Measurements from ENCODE around the gene NCOR1.

Gene NCOR1

DNA sequence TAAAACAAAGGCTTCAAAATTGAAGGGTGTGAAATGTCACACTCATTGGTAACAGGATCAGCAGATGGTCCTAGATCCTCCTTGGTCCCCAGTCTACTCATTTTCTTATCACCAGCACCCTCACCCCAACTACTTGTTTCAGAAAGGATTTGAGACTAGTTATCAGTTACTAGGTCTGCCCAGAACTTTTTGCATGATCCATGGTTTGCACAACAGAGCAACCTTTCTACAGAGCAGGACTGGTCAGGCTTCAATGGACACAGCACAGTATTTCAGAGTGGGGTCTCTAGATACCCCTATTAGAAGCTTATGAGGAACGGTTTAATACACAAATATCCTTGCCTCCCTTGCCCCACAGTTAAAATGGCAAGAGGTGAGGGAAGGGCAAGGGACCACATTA is 190.1 kb downstream of the NCOR1 start:
- DNase-seq = no peak

DNA sequence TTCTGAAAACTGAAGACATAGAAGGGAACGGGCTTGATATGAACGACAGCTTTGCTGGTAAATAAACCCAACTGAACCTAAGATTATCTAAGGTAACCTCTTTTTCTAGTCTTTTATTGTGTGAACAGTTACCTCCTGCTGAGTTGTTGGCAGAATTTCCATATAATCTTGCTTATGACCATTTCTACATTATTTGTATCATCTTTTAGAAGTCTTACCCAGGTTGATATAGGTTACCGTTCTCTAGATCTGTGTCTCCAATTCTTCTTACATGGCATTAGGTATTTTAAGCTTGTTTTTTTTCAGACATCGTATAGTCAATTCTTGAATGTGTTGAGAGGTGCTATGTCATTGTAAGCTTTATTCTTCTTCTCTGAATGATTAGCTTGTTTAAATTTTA is 191.5 kb downstream of the NCOR1 start:
- no peak for DNase-seq

DNA sequence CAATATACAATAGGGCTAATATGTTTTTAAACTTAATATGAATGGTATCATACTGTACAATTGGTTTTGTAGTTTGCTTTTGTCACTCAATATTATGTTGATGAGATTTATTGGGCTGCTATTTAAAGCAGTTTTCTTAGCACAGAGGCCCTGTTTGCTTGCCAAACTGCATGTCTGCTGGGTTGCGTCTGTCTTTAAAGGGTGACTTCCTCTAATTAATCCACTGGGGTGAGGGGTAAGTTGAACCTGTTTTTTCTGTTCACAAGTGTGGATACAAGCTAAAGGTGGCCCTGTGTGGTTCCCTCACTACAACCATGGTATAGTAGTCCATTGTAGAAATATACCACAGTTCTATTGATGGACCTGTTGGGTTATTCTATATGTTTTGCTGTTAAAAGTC is 196.0 kb downstream of the NCOR1 start:
- no peak for DNase-seq

DNA sequence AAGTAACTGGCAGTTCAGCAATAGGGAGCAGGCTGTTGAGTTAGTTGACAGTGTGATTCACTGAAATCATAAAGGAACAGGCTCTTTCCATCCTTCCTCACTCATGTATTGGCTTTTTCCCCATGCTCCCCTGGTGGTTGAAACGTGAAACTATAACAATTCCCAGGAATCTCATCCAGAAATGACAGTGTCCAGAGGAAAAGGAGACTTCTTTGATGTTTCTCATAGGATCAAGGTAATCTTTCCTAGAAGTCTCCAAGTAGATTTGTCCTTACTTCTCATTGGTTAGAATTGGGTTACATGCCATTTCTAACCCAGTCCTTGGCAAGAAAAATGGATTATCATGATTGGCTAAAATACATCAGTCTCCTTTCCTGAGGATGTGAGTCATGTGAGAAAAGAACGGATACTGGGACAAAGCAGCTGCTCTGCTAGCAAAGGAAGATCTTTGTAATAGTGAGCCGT is 201.4 kb downstream of the NCOR1 start:
- no peak for DNase-seq

DNA sequence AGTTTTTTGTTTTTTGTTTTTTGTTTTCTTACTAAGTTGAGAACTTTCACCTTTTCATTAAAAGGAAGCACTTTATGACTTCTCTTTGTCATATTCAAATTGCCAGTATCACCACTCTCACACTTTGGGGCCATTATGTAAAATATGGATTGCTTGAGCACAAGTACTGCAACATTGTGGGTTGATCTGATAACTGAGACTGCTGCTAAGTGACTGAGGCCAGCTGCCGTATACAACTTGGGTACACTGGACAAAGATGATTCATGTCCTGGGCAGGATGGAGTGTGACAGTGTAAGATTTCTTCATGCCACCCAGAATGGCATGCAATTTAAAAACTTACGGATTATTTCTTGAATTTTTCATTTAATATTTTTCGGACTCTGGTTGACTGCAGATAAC is 207.9 kb downstream of the NCOR1 start:
- DNase-seq = peak in 1 of 5 experiments; percentile 68

DNA sequence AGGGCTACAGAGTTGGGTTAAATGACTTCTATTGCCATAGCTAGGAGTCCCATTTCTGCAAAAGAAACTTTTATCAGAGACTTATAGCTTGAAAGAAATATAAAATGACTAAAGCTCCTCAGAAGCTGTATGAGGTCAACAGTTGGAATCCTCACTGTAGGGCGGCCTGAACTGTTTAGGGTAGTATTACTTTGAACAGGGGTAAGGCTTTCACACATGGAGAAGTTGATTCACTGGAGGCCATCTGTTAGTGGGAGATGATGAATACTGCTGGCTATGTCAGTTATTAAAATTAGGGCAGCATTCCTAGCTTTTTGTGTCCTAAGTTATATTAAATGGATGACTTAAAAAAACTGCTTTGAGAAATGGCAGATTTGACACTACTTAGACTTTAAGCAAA is 209.7 kb downstream of the NCOR1 start:
- DNase-seq = no peak

DNA sequence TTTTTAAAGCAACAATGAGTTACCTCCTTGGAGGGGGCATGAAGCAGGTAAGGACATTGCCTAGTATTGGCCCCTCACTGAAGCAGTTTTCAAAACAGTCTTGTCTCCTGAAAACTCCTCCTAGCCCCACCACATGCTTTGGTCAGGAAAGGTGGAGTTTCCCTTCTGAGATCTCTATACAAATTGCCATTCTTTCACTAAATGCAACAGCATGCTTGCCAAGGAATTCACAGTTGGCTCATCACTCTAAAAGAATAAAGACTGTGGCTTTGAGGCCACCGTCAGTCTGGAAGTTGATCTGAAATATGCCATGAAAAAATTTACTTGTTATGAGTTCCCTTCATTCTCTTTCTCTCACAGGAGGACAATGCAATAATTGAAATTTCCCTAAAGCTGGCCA is 211.5 kb downstream of the NCOR1 start:
- no peak for DNase-seq

DNA sequence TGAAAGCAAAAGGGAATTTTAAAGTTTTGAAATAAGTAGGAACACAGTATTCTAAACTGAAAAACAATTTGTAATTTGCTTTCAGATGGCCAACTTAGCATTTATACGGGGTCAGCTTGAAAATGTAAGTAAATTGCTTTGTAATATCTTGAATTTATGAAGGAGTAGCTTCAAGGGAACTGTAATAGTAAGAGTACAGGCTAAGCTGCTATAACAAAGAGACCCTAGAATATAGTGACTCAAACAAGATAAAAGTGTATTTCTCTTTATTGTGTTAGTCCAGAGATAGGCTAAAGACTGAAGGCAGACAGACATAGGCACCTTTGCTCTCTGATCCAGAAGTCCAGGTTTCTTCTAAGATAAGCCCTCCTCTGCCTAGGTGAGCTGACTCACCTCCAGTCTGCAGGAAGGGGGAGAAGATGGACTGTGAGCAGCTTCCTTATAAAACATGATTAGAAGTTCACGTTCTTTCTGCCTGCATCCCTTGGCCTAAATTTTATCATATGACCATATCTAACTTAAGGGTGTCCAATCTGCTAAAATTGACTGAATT is 212.6 kb downstream of the NCOR1 start:
- DNase-seq = no peak

DNA sequence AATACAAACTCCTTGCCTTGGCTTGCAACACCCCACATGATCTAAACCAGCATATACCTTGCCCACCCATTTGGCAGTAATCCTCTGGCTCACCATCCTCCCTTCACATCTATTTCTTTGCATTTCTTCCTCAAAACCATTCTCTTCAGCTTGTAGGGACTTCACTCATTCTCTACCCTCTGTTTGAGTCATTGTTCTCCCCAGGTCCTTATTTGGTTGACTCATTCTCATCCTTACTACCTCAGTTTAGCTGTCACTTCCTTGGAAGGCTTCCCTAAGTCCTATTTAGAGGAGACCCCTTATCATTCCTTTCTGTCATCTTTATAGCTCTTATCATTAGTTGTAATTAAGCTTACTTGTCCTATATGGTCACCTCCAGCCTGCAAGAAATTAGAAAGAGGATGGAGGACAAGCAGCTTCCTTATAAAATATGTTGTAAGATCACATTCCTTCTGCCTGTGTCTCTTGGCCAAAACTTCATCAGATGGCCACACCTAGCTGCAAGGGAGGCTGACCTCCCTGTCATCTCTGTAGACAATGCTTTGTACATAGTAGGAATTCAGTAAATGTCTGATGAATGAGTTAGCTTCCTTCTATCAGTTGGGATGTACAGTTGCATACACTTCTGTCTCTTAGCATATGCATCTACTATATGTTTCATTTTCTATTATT is 214.0 kb downstream of the NCOR1 start:
- DNase-seq = peak in 1 of 5 experiments; percentile 29

DNA sequence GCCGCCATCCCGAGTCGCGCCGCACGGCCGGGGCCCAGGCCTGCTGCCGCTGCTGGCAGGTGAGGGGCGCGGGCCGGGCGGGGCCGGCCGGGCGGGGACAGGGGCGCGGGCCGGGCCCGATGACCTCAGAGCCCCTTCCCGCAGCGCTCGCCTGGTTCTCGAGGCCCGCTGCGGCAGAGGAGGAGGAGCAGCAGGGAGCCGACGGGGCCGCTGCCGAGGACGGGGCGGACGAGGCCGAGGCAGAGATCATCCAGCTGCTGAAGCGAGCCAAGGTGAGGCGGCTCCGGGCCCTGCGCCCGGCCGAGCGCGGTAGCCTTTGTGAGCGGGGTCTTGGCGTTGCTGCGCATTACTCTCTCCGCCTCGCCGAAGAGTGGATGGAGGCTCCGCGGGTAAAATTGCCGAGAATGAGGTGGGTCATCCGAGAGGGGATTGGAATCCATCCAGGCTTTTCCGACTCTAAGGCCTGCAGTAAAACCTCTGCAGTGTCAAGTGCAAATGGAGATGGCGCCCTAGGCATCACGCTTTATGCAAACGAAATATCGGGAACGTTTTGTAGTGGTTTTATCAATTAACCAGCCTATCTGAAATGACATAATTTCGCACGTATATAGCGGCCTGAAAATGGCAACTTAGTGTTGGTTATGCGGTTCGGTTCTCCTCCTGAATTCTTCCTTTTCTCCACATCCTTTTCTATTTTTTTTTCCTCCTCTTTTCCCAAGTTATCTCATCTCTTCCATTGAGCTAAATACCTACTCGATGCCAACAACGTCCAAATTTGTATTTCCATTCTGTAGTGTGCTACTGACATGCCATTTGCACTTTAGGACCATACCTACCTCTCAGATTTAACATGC is 215.1 kb downstream of the NCOR1 start:
- peak in 1 of 5 experiments; percentile 68 for DNase-seq

DNA sequence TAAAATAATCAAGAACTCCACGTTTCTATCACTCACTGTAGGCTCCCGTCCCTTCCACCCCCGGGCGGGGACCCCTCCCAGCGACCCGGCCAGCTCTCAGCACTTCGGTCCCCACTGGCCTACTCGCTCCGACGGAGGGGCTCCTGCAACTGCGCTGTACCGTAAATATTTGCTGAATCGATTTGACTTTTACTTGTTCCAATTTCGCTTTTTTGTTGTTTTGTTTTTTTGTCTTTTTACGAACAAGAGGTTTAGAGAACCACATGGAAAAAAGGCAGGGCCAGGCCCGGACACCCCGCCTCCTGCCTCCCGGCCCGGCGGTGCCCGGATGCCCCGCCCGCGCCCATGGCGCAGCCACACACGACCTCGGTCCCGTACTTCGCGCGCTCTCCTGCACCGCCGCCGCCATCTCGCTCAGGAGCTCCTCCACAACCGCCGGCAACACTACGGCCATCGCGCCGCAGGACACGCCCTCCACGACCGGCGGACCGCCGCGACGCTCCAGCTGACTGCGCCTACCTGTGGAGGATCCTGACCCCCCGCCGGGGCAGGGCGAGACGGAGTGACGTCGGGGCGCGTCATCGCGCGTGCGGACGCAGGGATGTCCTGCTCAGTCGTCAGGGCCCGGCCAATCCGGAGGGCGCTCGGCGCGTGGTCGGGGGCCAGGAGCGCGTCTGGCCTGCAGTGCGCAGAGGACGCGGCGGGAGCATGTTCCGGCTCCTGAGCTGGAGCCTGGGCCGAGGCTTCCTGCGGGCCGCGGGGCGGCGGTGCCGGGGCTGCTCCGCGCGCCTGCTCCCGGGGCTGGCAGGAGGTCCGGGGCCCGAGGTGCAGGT is 216.0 kb downstream of the NCOR1 start, which contains the start of the genes TTC19 and ZSWIM7:
Gene TTC19 (plus strand): TSS at position 684 of the 833 bp plus-strand sequence. CDS start 25 bp downstream, at position 709.
Gene ZSWIM7 (minus strand): TSS at position 564 of the 833 bp plus-strand sequence. CDS start 110 bp downstream, at position 454.
- peak; percentile 74 to 96 (median 90) for DNase-seq

DNA sequence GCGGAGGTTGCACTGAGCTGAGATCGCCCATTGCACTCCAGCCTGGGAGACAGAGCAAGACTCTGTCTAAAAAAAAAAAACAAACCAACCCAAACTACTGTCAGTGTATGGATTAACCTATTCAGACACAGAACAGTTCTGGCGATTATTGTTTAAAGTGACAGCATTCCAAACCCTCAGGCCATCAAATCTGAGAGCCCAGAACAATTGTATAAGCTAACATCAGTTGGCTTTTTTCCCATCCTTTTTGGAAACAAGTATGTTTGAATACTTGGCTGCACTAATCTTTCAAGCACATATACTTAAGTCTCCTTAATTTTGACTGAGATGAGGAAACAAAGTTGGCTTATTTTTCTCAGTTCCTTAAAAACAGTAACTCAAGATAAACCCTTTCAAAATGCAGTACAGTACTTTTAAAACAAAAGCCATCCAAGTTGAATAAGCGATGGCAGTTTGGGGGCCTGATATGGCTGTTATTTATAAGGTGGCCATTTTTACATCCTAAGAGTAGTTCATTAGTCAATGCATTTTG is 217.2 kb downstream of the NCOR1 start:
- DNase-seq = no peak

DNA sequence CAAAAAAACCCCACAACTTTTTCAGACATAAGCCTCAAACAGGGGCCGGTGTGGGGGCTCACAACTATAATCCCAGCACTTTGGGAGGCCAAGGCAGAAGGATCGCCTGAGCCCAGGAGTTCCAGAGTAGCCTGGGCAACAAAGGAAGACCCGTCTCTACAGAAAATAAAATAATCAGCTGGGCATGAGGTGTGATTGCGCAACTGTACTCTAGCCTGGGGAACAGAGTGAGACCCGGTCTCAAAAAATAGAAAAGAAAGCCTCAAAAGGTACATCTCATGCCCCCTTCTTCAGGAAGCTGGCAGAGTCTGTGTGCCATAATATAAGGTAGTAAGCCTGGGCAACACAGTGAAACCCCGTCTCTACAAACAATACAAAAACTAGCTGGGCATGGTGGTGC is 219.0 kb downstream of the NCOR1 start:
- no peak for DNase-seq

DNA sequence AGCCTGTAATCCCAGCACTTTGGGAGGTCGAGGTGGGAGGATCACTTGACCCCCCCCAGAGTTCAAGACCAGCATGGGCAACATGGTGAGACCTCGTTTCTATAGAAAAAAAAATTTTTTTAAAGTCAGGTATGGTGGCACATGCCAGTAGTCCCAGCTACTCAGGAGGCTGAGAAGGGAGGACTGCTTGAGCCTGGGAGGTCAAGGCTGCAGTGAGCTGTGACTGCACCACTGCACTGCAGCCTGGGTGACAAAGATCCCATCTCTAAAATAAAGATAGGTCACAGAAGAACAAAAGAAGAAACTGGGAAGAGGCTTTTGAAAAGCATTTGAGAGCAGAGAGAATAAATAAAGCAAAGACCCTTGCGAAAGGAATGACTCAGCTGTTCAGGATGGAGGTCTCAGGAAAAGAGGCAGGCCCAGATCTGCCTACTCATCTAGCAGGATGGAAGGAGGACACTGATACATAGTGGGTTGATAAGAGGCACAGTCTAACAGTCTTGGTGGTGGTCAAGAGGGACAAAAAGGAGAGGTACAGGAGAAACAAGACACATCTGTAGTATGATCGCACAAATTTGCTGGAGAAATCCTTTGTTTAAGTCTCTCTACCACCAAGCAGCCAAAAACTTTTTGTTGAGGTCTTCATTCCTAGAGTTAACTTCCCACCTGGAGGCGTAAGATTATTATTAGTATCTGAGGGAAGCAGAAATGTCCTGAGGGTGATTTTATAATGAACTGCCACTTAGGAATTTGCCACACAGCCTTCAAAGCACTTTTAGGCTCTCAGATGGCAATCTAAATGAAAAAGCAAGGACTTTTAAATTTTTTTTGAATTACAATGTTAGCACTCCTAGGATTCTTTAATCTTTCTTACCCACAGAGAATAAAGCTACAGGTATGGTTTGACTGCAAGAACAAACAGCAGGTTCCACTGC is 233.4 kb downstream of the NCOR1 start:
- no peak for DNase-seq

DNA sequence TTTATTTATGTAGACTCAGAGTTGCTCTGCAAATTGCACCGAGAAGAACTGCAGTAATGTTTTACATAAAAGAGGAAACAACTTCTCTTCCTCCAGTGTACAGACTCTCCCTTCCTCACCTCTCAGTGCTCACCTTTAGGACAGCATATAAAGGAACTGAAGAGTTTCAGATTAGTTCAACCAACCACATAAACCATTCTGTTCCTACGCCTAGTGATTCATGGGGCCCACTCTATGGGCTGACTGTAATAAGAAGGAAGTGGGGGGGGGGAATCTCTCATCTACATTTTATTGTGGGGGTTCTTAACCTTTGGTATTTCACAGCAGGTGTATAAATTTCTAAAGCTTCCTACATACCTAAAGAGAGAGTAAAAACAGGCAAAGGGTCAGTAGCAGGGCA is 234.1 kb downstream of the NCOR1 start:
- peak in 1 of 5 experiments; percentile 31 for DNase-seq

All from T-helper 2 cell (primary cell).